ENCODE results near the gene MINDY4B.

MINDY4B gene

GRCh38 chr3:150912501-150912900 is 7.3 kb upstream of the MINDY4B start:
- H3K36me3 Mint-ChIP-seq = no peaks in the 10 kb centered on the region

DNA sequence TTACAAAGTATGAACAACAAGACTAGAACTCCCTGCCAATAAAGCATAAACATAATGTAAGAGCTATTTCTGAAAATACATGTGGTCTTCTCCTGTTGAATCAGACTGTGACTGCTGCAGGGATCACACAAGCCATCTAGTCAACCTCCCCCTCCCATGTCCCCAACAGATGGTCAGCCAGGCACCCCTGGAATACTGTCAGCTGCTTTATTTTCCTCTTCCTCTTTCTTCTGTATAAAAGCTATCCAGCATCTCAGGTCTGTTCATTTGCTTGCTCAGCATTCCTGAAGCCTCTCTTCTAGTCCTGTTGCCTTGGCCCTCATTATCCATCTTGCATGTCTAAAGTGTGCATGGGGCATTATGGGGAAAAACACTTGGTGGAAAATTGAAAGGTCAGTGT is 6.5 kb upstream of the MINDY4B start:
- Mint-ChIP-seq H3K27me3 (peaks cover 13% of the 10 kb centered on the region), H3K4me1 (no peaks in the 10 kb centered on the region), H3K27ac (no peak overlapping the region), H3K36me3 (no peaks in the 10 kb centered on the region), H3K9me3 (no peaks in the 10 kb centered on the region), H3K4me3 (no peak overlapping the region)

More at GRCh38 chr3:150912501-150912900, 7.3 kb upstream of the MINDY4B start:
- H3K27me3 Mint-ChIP-seq = peaks cover 13% of the 10 kb centered on the region
- H3K4me1 Mint-ChIP-seq = no peaks in the 10 kb centered on the region
- H3K27ac Mint-ChIP-seq = no peak overlapping the region
- H3K9me3 Mint-ChIP-seq = no peaks in the 10 kb centered on the region
- H3K4me3 Mint-ChIP-seq = no peak overlapping the region

GRCh38 chr3:150906461-150906860 is 1.2 kb upstream of the MINDY4B start:
- Mint-ChIP-seq H3K4me1 (no peaks in the 10 kb centered on the region), H3K9me3 (no peaks in the 10 kb centered on the region), H3K4me3 (no peak overlapping the region), H3K27ac (no peak overlapping the region), H3K27me3 (peaks cover 22% of the 10 kb centered on the region), H3K36me3 (no peaks in the 10 kb centered on the region)

GRCh38 chr3:150905746-150906145 is 507 bp upstream of the MINDY4B start:
- H3K27ac Mint-ChIP-seq = no peak overlapping the region
- H3K36me3 Mint-ChIP-seq = no peaks in the 10 kb centered on the region
- H3K9me3 Mint-ChIP-seq = no peaks in the 10 kb centered on the region
- H3K27me3 Mint-ChIP-seq = peaks cover 22% of the 10 kb centered on the region
- no peak overlapping the region for H3K4me3 Mint-ChIP-seq
- H3K4me1 Mint-ChIP-seq = no peaks in the 10 kb centered on the region

DNA sequence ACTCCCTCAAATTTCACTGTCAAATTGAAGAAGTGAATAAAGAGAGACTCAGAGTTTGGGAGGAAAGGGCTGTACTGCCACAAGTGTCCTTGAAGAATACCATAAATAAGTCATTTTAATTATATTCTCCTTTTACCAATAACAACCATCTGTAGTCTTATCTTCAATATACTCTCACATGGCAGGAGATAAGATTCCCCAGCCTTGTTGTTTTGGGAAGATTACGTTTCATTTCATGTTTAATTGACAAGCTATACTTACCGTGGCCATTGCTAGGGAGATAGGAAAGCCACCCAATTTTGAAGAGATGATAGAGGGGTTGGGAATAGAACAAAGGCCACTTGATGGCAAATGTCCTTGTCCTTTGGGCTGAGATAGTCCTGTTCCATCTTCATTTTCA is 2.3 kb downstream of the MINDY4B start:
- Mint-ChIP-seq H3K27me3 (peaks cover 16% of the 10 kb centered on the region), H3K27ac (no peak overlapping the region), H3K4me3 (no peak overlapping the region), H3K36me3 (no peaks in the 10 kb centered on the region), H3K4me1 (no peaks in the 10 kb centered on the region), H3K9me3 (no peaks in the 10 kb centered on the region)

- Mint-ChIP-seq H3K4me1 (no peaks in the 10 kb centered on the region), H3K27ac (no peak overlapping the region), H3K9me3 (no peaks in the 10 kb centered on the region), H3K27me3 (peaks cover 10% of the 10 kb centered on the region), H3K4me3 (no peak overlapping the region), H3K36me3 (no peaks in the 10 kb centered on the region)
Measured at GRCh38 chr3:150901793-150902192, 3.4 kb downstream of the MINDY4B start.

- Mint-ChIP-seq H3K27ac (no peak overlapping the region), H3K27me3 (peaks cover 5% of the 10 kb centered on the region), H3K4me3 (no peak overlapping the region)
Measured at GRCh38 chr3:150899141-150899540, 6.1 kb downstream of the MINDY4B start.

GRCh38 chr3:150898046-150898754 is 7.0 kb downstream of the MINDY4B start:
- H3K27ac Mint-ChIP-seq = no peak overlapping the region
- H3K27me3 Mint-ChIP-seq = peaks cover 1% of the 10 kb centered on the region
- H3K4me3 Mint-ChIP-seq = no peak overlapping the region
- H3K4me1 Mint-ChIP-seq = no peaks in the 10 kb centered on the region
- H3K9me3 Mint-ChIP-seq = no peaks in the 10 kb centered on the region
- H3K36me3 Mint-ChIP-seq = no peaks in the 10 kb centered on the region

More at GRCh38 chr3:150899141-150899540, 6.1 kb downstream of the MINDY4B start:
- no peaks in the 10 kb centered on the region for H3K36me3 Mint-ChIP-seq
- no peaks in the 10 kb centered on the region for H3K9me3 Mint-ChIP-seq
- no peaks in the 10 kb centered on the region for H3K4me1 Mint-ChIP-seq

GRCh38 chr3:150897592-150897991 is 7.6 kb downstream of the MINDY4B start:
- Mint-ChIP-seq H3K9me3 (no peaks in the 10 kb centered on the region), H3K4me1 (no peaks in the 10 kb centered on the region), H3K36me3 (no peaks in the 10 kb centered on the region), H3K4me3 (no peak overlapping the region), H3K27ac (no peak overlapping the region), H3K27me3 (no peaks in the 10 kb centered on the region)

GRCh38 chr3:150890831-150891230 is 14.4 kb downstream of the MINDY4B start:
- H3K27ac Mint-ChIP-seq = no peak overlapping the region
- no peaks in the 10 kb centered on the region for H3K4me1 Mint-ChIP-seq
- no peak overlapping the region for H3K4me3 Mint-ChIP-seq
- peaks cover 2% of the 10 kb centered on the region for H3K27me3 Mint-ChIP-seq
- H3K36me3 Mint-ChIP-seq = peaks cover 2% of the 10 kb centered on the region
- H3K9me3 Mint-ChIP-seq = no peaks in the 10 kb centered on the region

DNA sequence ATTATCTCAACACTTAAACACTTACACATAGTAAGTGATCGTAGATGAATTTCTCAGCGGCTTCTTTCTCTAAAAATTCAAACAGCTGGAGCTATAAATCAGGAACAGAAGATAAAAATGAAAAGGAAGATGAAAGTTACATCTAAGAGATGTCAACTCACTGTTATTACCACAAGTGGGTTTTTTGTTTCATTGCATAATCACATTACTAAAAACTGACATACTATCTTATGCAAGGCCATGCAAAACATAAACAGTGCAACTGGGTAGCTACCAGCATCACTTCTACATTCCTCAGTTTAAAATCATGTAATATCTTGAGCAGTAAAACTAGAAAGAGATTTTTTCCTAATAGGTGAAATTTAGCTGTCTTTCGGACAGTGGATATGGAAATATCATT is 14.9 kb downstream of the MINDY4B start:
- no peak overlapping the region for H3K4me3 Mint-ChIP-seq
- no peaks in the 10 kb centered on the region for H3K4me1 Mint-ChIP-seq
- H3K27me3 Mint-ChIP-seq = peaks cover 7% of the 10 kb centered on the region
- H3K27ac Mint-ChIP-seq = no peak overlapping the region
- no peaks in the 10 kb centered on the region for H3K9me3 Mint-ChIP-seq
- peaks cover 2% of the 10 kb centered on the region for H3K36me3 Mint-ChIP-seq

DNA sequence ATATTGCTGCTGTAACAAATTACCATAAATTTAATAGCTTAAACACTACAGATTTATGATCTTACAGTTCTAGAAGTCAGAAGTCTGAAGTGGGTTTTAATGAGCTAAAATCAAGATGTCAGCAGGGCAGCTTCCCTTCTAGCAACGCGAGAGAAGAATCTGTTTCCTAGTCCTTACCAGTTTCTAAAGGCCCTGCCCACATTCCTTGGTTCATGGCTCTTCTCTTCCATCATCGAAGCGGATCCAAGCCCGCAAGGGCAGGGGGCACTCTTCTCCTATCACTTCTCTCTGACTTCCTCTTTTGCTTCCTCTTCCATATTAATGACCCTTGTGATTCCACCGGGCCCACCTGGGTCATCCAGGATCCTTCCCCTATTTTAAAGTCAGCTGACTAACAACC is 16.1 kb downstream of the MINDY4B start:
- H3K27me3 Mint-ChIP-seq = peaks cover 8% of the 10 kb centered on the region

GRCh38 chr3:150887031-150887430 is 18.2 kb downstream of the MINDY4B start:
- Mint-ChIP-seq H3K27me3 (peaks cover 8% of the 10 kb centered on the region), H3K4me1 (no peaks in the 10 kb centered on the region), H3K27ac (no peak overlapping the region), H3K36me3 (peaks cover 2% of the 10 kb centered on the region), H3K4me3 (no peak overlapping the region), H3K9me3 (no peaks in the 10 kb centered on the region)

More for the DNA sequence above, 16.1 kb downstream of the MINDY4B start:
- Mint-ChIP-seq H3K9me3 (no peaks in the 10 kb centered on the region), H3K4me1 (no peaks in the 10 kb centered on the region), H3K27ac (no peak overlapping the region), H3K36me3 (peaks cover 2% of the 10 kb centered on the region), H3K4me3 (no peak overlapping the region)

- peaks cover 8% of the 10 kb centered on the region for H3K27me3 Mint-ChIP-seq
- H3K9me3 Mint-ChIP-seq = no peaks in the 10 kb centered on the region
- H3K36me3 Mint-ChIP-seq = peaks cover 2% of the 10 kb centered on the region
- H3K27ac Mint-ChIP-seq = no peak overlapping the region
- no peak overlapping the region for H3K4me3 Mint-ChIP-seq
- H3K4me1 Mint-ChIP-seq = no peaks in the 10 kb centered on the region
Measured at GRCh38 chr3:150885535-150885934, 19.7 kb downstream of the MINDY4B start.

DNA sequence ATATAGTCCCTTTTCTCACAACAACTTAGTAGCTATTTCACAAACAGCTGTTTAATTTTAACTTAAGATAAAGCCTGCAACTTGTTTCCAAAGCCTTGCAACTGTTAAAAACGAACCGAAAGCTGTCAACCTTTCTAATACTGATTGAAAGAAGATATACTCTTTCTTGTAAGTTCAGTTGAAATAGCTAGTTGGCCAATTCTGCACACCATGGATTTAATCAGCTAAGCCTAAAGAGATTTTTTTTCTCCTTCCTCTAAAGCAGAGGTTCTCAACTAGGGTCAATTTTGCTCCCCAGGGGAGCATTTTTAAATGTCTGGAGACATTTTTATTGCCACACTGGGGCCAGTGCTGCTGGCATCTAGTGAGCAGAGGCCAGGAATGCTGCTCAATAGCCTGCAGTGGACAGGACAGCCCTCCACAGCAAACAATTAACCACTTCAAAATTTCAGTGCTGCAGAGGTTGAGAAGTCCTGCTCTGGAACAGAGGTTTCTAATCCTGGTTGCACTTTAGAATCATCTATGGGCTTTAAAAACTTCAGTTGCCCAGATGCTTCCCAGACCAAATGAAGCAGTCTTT is 26.2 kb downstream of the MINDY4B start:
- no peaks in the 10 kb centered on the region for H3K27me3 Mint-ChIP-seq
- no peak overlapping the region for H3K4me3 Mint-ChIP-seq
- H3K27ac Mint-ChIP-seq = no peak overlapping the region
- H3K4me1 Mint-ChIP-seq = no peaks in the 10 kb centered on the region
- no peaks in the 10 kb centered on the region for H3K36me3 Mint-ChIP-seq
- no peaks in the 10 kb centered on the region for H3K9me3 Mint-ChIP-seq

DNA sequence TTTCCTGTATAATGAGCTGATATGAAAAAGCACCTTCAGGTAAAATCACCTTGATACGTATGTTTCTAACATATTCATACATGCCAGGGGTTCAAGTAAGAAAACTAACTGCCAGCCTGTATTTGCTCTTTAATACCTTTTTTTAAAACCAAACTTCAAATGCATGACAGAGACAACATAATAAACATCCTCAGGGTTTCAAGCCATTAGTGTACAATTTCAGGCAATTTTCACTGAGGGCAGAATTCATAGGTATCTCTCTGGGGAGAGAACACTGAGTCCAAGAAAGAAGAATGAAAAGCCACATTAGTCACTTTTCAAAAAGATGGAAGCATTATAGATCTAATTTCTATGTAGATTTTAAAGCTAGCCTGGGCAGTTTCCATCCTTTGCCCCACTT is 26.9 kb downstream of the MINDY4B start:
- Mint-ChIP-seq H3K36me3 (no peaks in the 10 kb centered on the region), H3K27ac (no peak overlapping the region), H3K4me3 (no peak overlapping the region), H3K4me1 (no peaks in the 10 kb centered on the region), H3K27me3 (no peaks in the 10 kb centered on the region), H3K9me3 (no peaks in the 10 kb centered on the region)

DNA sequence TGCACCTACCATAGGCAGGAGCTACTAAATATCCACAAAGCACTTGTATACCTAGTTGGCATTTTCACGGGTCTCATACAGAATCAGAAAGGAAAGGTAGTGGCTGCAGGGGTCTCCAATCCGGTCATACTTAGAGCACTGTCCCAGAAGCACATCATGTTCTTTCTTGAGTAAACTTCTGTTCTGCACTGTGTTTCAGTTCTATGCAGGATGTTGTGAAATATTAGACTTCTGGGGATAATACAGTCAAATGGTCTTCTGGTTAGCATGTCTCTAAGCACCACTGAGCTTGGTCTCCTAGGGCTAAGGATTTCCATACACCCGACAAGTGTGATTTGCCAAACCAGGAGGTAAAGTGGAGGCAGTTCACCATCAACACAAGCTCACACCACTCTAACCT is 27.9 kb downstream of the MINDY4B start:
- Mint-ChIP-seq H3K36me3 (no peaks in the 10 kb centered on the region), H3K4me3 (no peak overlapping the region), H3K27ac (no peak overlapping the region), H3K9me3 (no peaks in the 10 kb centered on the region), H3K4me1 (no peaks in the 10 kb centered on the region), H3K27me3 (no peaks in the 10 kb centered on the region)

All from activated naive CD4-positive, alpha-beta T cell treated with anti-CD3 and anti-CD28 coated beads, Interleukin-2, amount 50 U/mL, for 24 hours (primary cell).